Fibroblast of the conjunctiva (primary cell): ENCODE results near the gene BICRA.
"Not testable (repeated sequence)": the region's sequence is repeated elsewhere in the genome, so short reads cannot be mapped to it uniquely, and the experiment has no call there.

Source experiments
- DNase-seq: peaks from one replicate; pipeline ENCODE4 v3.0.0-alpha.2; 2010; ENCODE audit warnings: low read depth

The BICRA gene

GRCh38 chr19:47663911-47664771 lies 55.2 kb downstream of the BICRA start:
- DNase-seq = peak; percentile 95

GRCh38 chr19:47668556-47668955 lies 59.6 kb downstream of the BICRA start:
- DNase-seq = not testable (repeated sequence)

- no peak for DNase-seq
These were observed 61.8 kb downstream of the BICRA start for GRCh38 chr19:47670736-47671135.

- DNase-seq = no peak
These were observed 62.6 kb downstream of the BICRA start for GRCh38 chr19:47671499-47671898.

GRCh38 chr19:47673426-47673825 lies 64.5 kb downstream of the BICRA start:
- DNase-seq = no peak

GRCh38 chr19:47674548-47674947 lies 65.6 kb downstream of the BICRA start:
- DNase-seq = no peak

GRCh38 chr19:47675271-47675670 lies 66.3 kb downstream of the BICRA start:
- no peak for DNase-seq

- no peak for DNase-seq
These were observed 66.9 kb downstream of the BICRA start for GRCh38 chr19:47675859-47676258.

- no peak for DNase-seq
These were observed 67.9 kb downstream of the BICRA start for GRCh38 chr19:47676811-47677210.

- DNase-seq = no peak
These were observed 70.4 kb downstream of the BICRA start for GRCh38 chr19:47679251-47679900.

GRCh38 chr19:47679922-47680857 lies 71.3 kb downstream of the BICRA start:
- DNase-seq = no peak

- DNase-seq = no peak
These were observed 72.0 kb downstream of the BICRA start for GRCh38 chr19:47680858-47681332.

GRCh38 chr19:47681388-47681787 lies 72.5 kb downstream of the BICRA start:
- no peak for DNase-seq

- no peak for DNase-seq
These were observed 73.0 kb downstream of the BICRA start for GRCh38 chr19:47681936-47682335.

- DNase-seq = no peak
These were observed 74.0 kb downstream of the BICRA start for GRCh38 chr19:47682939-47683338.

- no peak for DNase-seq
These were observed 77.9 kb downstream of the BICRA start for GRCh38 chr19:47686679-47687450.

- DNase-seq = no peak
These were observed 79.0 kb downstream of the BICRA start for GRCh38 chr19:47687906-47688305.

- DNase-seq = no peak
These were observed 82.2 kb downstream of the BICRA start for GRCh38 chr19:47691090-47691489.

- no peak for DNase-seq
These were observed 82.8 kb downstream of the BICRA start for GRCh38 chr19:47691782-47692181.

- DNase-seq = no peak
These were observed 84.6 kb downstream of the BICRA start for GRCh38 chr19:47693489-47693888.

GRCh38 chr19:47693903-47694302 lies 85.0 kb downstream of the BICRA start:
- DNase-seq = no peak
